ENCODE results near the gene IFIT3. TPM values are rescaled to one million over a fixed set of nuclear protein-coding genes. Genes with fewer than 3 reads are reported as not detected.
"Not testable (repeated sequence)": the region's sequence is repeated elsewhere in the genome, so short reads cannot be mapped to it uniquely, and the experiment has no call there.

Gene IFIT3
- total RNA-seq, 1 donor from 2014 or later: 3.2 TPM

- POLR2A ChIA-PET: interaction anchor here (0.5 kb wide), 1 partner anchor 11 kb away, joined by 7 read pairs; no protein-coding TSS in a partner anchor
- peaks cover 43% of the 10 kb centered on the region for H3K4me1 Mint-ChIP-seq
- intact Hi-C loops (cut with micrococcal nuclease): no loop called here
Measured at GRCh38 chr10:89346405-89347254, 18.8 kb downstream of the IFIT3 start.

GRCh38 chr10:89347701-89348457 is 20.1 kb downstream of the IFIT3 start:
- no peaks in the 10 kb centered on the region for H3K27me3 Mint-ChIP-seq

More at GRCh38 chr10:89346405-89347254, 18.8 kb downstream of the IFIT3 start:
- CTCF ChIA-PET: interaction anchor here (1.5 kb wide), 1 partner anchor 23 kb away, joined by 4 read pairs; no protein-coding TSS in a partner anchor
- ATAC-seq (ENCODE audit: low read depth): no peak
- TF ChIP-seq, protein P1, sequence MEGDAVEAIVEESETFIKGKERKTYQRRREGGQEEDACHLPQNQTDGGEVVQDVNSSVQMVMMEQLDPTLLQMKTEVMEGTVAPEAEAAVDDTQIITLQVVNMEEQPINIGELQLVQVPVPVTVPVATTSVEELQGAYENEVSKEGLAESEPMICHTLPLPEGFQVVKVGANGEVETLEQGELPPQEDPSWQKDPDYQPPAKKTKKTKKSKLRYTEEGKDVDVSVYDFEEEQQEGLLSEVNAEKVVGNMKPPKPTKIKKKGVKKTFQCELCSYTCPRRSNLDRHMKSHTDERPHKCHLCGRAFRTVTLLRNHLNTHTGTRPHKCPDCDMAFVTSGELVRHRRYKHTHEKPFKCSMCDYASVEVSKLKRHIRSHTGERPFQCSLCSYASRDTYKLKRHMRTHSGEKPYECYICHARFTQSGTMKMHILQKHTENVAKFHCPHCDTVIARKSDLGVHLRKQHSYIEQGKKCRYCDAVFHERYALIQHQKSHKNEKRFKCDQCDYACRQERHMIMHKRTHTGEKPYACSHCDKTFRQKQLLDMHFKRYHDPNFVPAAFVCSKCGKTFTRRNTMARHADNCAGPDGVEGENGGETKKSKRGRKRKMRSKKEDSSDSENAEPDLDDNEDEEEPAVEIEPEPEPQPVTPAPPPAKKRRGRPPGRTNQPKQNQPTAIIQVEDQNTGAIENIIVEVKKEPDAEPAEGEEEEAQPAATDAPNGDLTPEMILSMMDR (IDR thresholded peaks at IDR 0.05): no peak
- H3K36me3 Mint-ChIP-seq (ENCODE audit: low read depth): no peaks in the 10 kb centered on the region
- no peak for DNase-seq
- H3K27me3 Mint-ChIP-seq: no peaks in the 10 kb centered on the region
- H3K27ac Mint-ChIP-seq: no peak overlapping the region
- H3K4me3 Mint-ChIP-seq: no peak overlapping the region
- no peaks in the 10 kb centered on the region for H3K9me3 Mint-ChIP-seq

DNA sequence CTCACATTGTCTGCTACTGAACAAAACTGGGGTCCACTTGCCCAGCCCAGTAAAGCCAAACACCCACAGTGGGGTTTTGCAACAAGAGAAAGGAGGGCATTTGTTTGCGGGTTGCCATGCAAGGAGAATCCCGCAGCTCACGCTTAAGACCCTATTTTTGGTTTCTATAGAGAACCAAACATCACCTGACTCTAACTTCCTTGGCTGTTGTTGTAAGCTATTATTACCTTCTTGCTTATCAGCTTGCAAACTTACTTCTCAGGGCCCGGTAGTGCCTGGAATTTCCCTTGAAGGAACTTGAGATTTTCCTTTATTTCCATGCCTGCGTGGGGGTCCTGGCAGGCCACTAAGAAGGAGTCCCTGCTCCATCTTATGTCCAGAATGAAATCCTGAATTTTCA is 20.7 kb downstream of the IFIT3 start:
- Mint-ChIP-seq H3K4me1 (peaks cover 49% of the 10 kb centered on the region), H3K27me3 (no peaks in the 10 kb centered on the region), H3K27ac (no peak overlapping the region), H3K9me3 (peaks cover 2% of the 10 kb centered on the region), H3K4me3 (peak overlapping the region; percentile 46), H3K36me3 (ENCODE audit: low read depth) (no peaks in the 10 kb centered on the region)
- ATAC-seq (ENCODE audit: low read depth) (no peak), DNase-seq (no peak)
- ChIA-PET CTCF (no interaction called here), POLR2A (no interaction called here)
- intact Hi-C loops (cut with micrococcal nuclease): no loop called here
- TF ChIP-seq, protein P1 (IDR thresholded peaks at IDR 0.05): no peak

More at GRCh38 chr10:89347701-89348457, 20.1 kb downstream of the IFIT3 start:
- TF ChIP-seq, protein P1 (IDR thresholded peaks at IDR 0.05): no peak
- Mint-ChIP-seq H3K27ac (no peak overlapping the region), H3K9me3 (no peaks in the 10 kb centered on the region), H3K4me1 (peaks cover 49% of the 10 kb centered on the region), H3K4me3 (peak overlapping the region; percentile 46), H3K36me3 (ENCODE audit: low read depth) (no peaks in the 10 kb centered on the region)
- no peak for DNase-seq
- peak; percentile 18 for ATAC-seq (ENCODE audit: low read depth)
- POLR2A ChIA-PET: interaction anchor here (0.5 kb wide), 1 partner anchor 12 kb away, joined by 7 read pairs; no protein-coding TSS in a partner anchor
- CTCF ChIA-PET: no interaction called here
- intact Hi-C loops (cut with micrococcal nuclease): no loop called here

GRCh38 chr10:89348975-89349374 is 21.2 kb downstream of the IFIT3 start:
- no peak for ATAC-seq (ENCODE audit: low read depth)
- no peak for DNase-seq
- H3K36me3 Mint-ChIP-seq (ENCODE audit: low read depth): no peaks in the 10 kb centered on the region
- TF ChIP-seq, protein P1 (IDR thresholded peaks at IDR 0.05): no peak
- H3K4me3 Mint-ChIP-seq: no peak overlapping the region
- no peaks in the 10 kb centered on the region for H3K27me3 Mint-ChIP-seq
- ChIA-PET POLR2A (no interaction called here), CTCF (no interaction called here)
- intact Hi-C loops (cut with micrococcal nuclease): no loop called here
- peaks cover 4% of the 10 kb centered on the region for H3K9me3 Mint-ChIP-seq
- H3K4me1 Mint-ChIP-seq: peaks cover 49% of the 10 kb centered on the region
- no peak overlapping the region for H3K27ac Mint-ChIP-seq

DNA sequence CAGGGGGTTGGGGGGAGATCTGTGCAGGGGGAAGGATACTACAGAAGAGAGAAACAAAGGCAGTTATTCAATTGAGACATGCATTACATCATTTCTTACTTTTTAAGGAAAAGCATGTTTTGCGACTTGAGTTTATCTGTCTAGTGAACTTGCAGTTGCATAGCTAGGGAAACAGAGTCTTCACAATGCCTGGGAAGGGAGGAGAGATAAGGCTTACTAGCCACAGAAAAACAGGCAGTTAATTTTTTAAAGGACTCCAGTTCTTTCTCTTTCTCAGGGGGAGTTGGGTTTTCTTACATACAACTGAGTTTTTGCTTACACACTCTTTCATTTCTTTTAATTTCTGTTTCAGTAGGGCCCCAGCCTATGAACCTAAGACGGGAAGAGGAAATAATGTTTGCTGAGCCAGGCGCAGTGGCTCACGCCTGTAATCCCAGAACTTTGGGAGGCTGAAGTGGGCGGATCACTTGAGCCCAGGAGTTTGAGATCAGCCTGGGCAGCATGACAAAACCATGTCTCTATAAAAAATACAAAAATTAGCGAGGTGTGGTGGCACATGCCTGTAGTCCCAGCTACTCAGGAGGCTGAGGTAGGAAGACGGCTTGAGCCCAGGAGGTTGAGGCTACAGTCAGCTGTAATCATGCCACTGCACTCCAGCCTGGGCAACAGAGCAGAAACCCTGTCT is 23.0 kb downstream of the IFIT3 start:
- H3K27me3 Mint-ChIP-seq; intact Hi-C loops (cut with micrococcal nuclease); H3K9me3 Mint-ChIP-seq; CTCF ChIA-PET; H3K4me3 Mint-ChIP-seq; POLR2A ChIA-PET; H3K36me3 Mint-ChIP-seq (ENCODE audit: low read depth); DNase-seq: not testable (repeated sequence)
- peak overlapping the region; percentile 13 for H3K27ac Mint-ChIP-seq
- peaks cover 49% of the 10 kb centered on the region for H3K4me1 Mint-ChIP-seq
- peak; percentile 37 for ATAC-seq (ENCODE audit: low read depth)
